ENCODE measurements around the gene HBG2.

GRCh38 chr11:5282628-5283027 lies 28.0 kb upstream of the HBG2 start:
- no peak for TF ChIP-seq CTCF (IDR thresholded peaks at IDR 0.05; ENCODE audit: insufficient read depth, low read length)
- TF ChIP-seq REST (IDR thresholded peaks at IDR 0.05; ENCODE audit: insufficient replicate concordance, low read depth): no peak
- TF ChIP-seq POLR2AphosphoS5 (IDR thresholded peaks at IDR 0.05; ENCODE audit: low read depth): no peak
